OCI-LY7 (cell line): Measurements from ENCODE around the gene SLC50A1. TPM values are rescaled to one million over a fixed set of nuclear protein-coding genes. Genes with fewer than 3 reads are reported as not detected.

Experiments used
- BruUV-seq: library from RNA; stranded (reverse); fragments of 400-500 nt; replicated peaks from 2 replicates; lab custom pipeline; 2021; lab: Mats Ljungman, UMichigan
- CTCF ChIA-PET: fragments of 300-600 bp; sonication (Branson Sonifier 250); formaldehyde crosslinking; loops from one replicate; lab custom pipeline; 2022; ENCODE audit warnings: antibody characterized with exemption; ENCODE audit not compliant: unreplicated experiment; lab: Charles Lee
- POLR2A ChIA-PET: fragments of 300-600 bp; sonication (Branson Sonifier 250); formaldehyde crosslinking; loops from one replicate; lab custom pipeline; 2022; ENCODE audit warnings: antibody characterized with exemption; lab: Charles Lee
- DNase-seq: peaks from one replicate; pipeline ENCODE4 v3.0.0-alpha.2; 2015; ENCODE audit warnings: low spot score
- H2AFZ ChIP-seq: fragments of 200-600 bp; sonication (generic), shearing (Covaris generic); 2 replicates; pipeline ENCODE4 v1.6.1; 2014; ENCODE audit warnings: mild to moderate bottlenecking, antibody characterized with exemption, low read length, moderate library complexity
- H3K27ac ChIP-seq: fragments of 200-600 bp; sonication (generic); 2 replicates; pipeline ENCODE4 v1.5.1; 2014; ENCODE audit warnings: mixed run types, low read depth, mild to moderate bottlenecking, moderate library complexity, low read length, inconsistent platforms; ENCODE audit not compliant: poor library complexity, severe bottlenecking
- H3K36me3 ChIP-seq: fragments of 200-600 bp; sonication (generic); 2 replicates; pipeline ENCODE4 v1.6.1; 2014; ENCODE audit warnings: mild to moderate bottlenecking, antibody characterized with exemption, low read length, moderate library complexity, mixed read lengths; ENCODE audit not compliant: insufficient read depth
- H3K4me1 ChIP-seq: fragments of 200-600 bp; sonication (generic); 2 replicates; pipeline ENCODE4 v1.5.1; 2014; ENCODE audit warnings: mild to moderate bottlenecking, low read length; ENCODE audit not compliant: insufficient read depth, poor library complexity, severe bottlenecking
- H3K4me2 ChIP-seq: fragments of 200-600 bp; sonication (generic); 2 replicates; pipeline ENCODE4 v1.6.1; 2014; ENCODE audit warnings: mild to moderate bottlenecking, low read length
- H3K4me3 ChIP-seq: fragments of 200-600 bp; sonication (generic); 2 replicates; pipeline ENCODE4 v1.5.1; 2014; ENCODE audit warnings: mild to moderate bottlenecking, low read depth, low read length; ENCODE audit not compliant: poor library complexity, severe bottlenecking
- H3K79me2 ChIP-seq: fragments of 200-600 bp; sonication (generic); 2 replicates; pipeline ENCODE4 v1.6.1; 2016; ENCODE audit warnings: low read depth, mild to moderate bottlenecking, low read length, moderate library complexity, mixed read lengths; ENCODE audit not compliant: insufficient read depth
- H3K9me2 ChIP-seq: fragments of 200-600 bp; sonication (generic); 2 replicates; pipeline ENCODE4 v1.6.1; 2016; ENCODE audit warnings: mild to moderate bottlenecking, low read length, mixed read lengths; ENCODE audit not compliant: insufficient read depth
- H3K9me3 ChIP-seq: fragments of 200-600 bp; sonication (generic); 2 replicates; pipeline ENCODE4 v1.6.1; 2014; ENCODE audit warnings: mild to moderate bottlenecking, mixed run types, low read length, mixed read lengths
- H4K20me1 ChIP-seq: fragments of 200-600 bp; sonication (generic); 2 replicates; pipeline ENCODE4 v1.6.1; 2014; ENCODE audit warnings: mild to moderate bottlenecking, antibody characterized with exemption, low read length, moderate library complexity, mixed read lengths; ENCODE audit not compliant: insufficient read depth
- EZH2phosphoT487 ChIP-seq: fragments of 200-600 bp; sonication (generic); IDR thresholded peaks from 2 replicates; pipeline ENCODE4 v1.6.1; 2018; ENCODE audit warnings: low read depth, borderline replicate concordance, mild to moderate bottlenecking, mixed run types, antibody characterized with exemption, low read length, moderate library complexity, mixed read lengths
- intact Hi-C: fragments of 100-400 bp; cut with micrococcal nuclease; formaldehyde crosslinking; loops from one replicate; pipeline ENCODE4 v1.10.0; 2022; ENCODE audit not compliant: unreplicated experiment
- total RNA-seq, 2 experiments: library from RNA; depleted of rRNA in 1 of 2; stranded (reverse); fragments of >200 nt in 1 of 2; shearing (Covaris generic) in 1 of 2; gene quantifications; 2 replicates each; pipeline ENCODE4 v1.2.3, GENCODE V29; 2014 to 2022
- TF ChIP-seq, protein P1 (sequence below): fragments of 200-600 bp; sonication (generic); conservative IDR thresholded peaks from 2 replicates; pipeline ENCODE4 v1.5.1; 2014; ENCODE audit warnings: mild to moderate bottlenecking, antibody characterized with exemption, low read length, moderate library complexity, mixed read lengths

Gene SLC50A1
- total RNA-seq, 2 experiments from 2014 or later: 12.3 to 46.1 TPM

DNA sequence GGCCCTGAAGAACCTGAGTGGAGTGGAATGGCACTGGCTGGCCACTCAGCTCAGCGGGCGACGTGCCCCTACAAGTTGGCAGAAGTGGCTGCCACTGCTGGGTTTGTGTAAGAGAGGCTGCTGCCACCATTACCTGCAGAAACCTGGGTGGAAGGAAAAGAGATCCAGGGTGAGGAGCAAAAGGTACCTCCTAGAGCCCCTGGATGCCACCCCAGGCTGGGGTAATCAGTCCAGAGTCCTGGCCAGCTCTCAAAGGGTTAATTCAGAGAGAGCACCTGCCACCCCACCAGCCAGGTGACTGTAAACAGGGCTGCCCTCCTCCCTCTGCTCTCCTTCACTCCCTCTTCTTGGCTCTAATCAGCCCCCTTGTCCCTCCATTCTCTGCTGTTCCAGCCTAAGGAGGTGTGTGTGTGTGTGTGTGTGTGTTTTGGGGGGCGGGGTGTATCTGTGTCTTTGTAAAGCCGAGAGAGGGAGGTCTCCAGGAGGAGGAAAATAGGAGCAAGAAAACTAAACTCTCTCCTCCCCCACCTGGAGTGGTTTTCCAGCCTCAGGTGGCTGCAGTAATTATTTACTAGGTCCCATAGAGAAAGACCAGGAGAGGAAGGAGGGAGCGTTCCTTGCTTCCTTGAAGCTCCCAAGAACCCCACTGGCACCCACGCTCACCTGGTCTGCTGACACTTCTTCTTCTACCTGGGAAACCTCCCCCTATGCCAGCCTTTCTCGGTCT lies 50.6 kb downstream of the SLC50A1 start:
- POLR2A ChIA-PET: interaction anchor here (1.8 kb wide), 1 partner anchor 13 kb away, joined by 8 read pairs; the partner anchor contains the start of gene KRTCAP2
- CTCF ChIA-PET: interaction anchor here (1.2 kb wide), 1 partner anchor 11 kb away, joined by 5 read pairs; no protein-coding TSS in a partner anchor
- intact Hi-C loops: no loop called here
- H3K9me2 ChIP-seq: no peaks in the 10 kb centered on the region
- H3K4me1 ChIP-seq: peaks cover 20% of the 10 kb centered on the region
- no peaks in the 10 kb centered on the region for H3K36me3 ChIP-seq
- peak overlapping the region; percentile 44; the same call in 1 of the 2 replicates for H2AFZ ChIP-seq
- H3K79me2 ChIP-seq: no peaks in the 10 kb centered on the region
- H3K4me3 ChIP-seq: no peak overlapping the region
- H3K9me3 ChIP-seq: no peaks in the 10 kb centered on the region
- no TSS peak for BruUV-seq
- no peaks in the 10 kb centered on the region for H4K20me1 ChIP-seq
- no peak overlapping the region for H3K27ac ChIP-seq
- no peak for TF ChIP-seq EZH2phosphoT487
- TF ChIP-seq, protein P1, sequence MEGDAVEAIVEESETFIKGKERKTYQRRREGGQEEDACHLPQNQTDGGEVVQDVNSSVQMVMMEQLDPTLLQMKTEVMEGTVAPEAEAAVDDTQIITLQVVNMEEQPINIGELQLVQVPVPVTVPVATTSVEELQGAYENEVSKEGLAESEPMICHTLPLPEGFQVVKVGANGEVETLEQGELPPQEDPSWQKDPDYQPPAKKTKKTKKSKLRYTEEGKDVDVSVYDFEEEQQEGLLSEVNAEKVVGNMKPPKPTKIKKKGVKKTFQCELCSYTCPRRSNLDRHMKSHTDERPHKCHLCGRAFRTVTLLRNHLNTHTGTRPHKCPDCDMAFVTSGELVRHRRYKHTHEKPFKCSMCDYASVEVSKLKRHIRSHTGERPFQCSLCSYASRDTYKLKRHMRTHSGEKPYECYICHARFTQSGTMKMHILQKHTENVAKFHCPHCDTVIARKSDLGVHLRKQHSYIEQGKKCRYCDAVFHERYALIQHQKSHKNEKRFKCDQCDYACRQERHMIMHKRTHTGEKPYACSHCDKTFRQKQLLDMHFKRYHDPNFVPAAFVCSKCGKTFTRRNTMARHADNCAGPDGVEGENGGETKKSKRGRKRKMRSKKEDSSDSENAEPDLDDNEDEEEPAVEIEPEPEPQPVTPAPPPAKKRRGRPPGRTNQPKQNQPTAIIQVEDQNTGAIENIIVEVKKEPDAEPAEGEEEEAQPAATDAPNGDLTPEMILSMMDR: no peak
- peak overlapping the region; percentile 65 for H3K4me2 ChIP-seq
- no peak for DNase-seq

- TF ChIP-seq, protein P1: no peak
- TF ChIP-seq EZH2phosphoT487: no peak
- no TSS peak for BruUV-seq
- DNase-seq: no peak
- Histone ChIP-seq H2AFZ (no peak overlapping the region), H3K4me3 (no peak overlapping the region), H3K4me2 (no peak overlapping the region), H3K9me2 (no peaks in the 10 kb centered on the region), H4K20me1 (no peaks in the 10 kb centered on the region), H3K79me2 (no peaks in the 10 kb centered on the region), H3K36me3 (no peaks in the 10 kb centered on the region), H3K4me1 (peaks cover 20% of the 10 kb centered on the region), H3K27ac (no peak overlapping the region), H3K9me3 (no peaks in the 10 kb centered on the region)
- intact Hi-C loops: no loop called here
- ChIA-PET POLR2A (no interaction called here), CTCF (no interaction called here)
Measured at GRCh38 chr1:155186794-155187455, 51.3 kb downstream of the SLC50A1 start.
